ENCODE data around the gene RGS10.

DNA sequence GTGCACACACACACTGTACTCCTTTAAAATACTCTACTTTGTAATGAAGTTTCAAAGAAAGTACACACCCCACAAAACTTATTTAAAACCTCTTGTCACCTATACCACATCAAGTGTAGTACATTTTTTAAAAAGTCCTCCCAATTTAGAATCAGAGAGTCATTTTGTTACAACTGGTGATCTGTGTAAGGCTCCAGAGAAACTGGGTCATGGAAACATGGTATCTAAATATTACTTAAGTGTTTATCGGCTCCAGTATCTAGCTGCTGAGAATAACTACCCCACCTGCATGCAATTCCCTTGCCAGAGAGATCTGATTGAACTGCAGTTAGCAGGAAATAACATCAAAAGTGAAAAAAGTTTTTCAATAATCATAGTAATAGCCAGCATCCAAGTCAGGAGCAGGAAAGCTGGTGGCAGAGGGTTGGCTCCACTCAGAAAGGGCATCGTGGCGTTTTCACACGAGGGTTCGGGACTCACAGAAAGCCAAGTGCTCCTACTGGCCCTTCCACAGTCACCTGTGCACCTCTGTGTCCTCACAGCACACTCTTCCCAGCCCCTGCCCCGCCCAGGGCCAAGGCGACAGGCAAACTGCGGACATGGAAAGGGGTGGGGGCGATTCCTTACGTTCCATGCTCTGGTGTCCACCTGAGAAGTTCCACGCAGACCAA lies 6.5 kb downstream of the RGS10 start:
- TF ChIP-seq, protein P1, sequence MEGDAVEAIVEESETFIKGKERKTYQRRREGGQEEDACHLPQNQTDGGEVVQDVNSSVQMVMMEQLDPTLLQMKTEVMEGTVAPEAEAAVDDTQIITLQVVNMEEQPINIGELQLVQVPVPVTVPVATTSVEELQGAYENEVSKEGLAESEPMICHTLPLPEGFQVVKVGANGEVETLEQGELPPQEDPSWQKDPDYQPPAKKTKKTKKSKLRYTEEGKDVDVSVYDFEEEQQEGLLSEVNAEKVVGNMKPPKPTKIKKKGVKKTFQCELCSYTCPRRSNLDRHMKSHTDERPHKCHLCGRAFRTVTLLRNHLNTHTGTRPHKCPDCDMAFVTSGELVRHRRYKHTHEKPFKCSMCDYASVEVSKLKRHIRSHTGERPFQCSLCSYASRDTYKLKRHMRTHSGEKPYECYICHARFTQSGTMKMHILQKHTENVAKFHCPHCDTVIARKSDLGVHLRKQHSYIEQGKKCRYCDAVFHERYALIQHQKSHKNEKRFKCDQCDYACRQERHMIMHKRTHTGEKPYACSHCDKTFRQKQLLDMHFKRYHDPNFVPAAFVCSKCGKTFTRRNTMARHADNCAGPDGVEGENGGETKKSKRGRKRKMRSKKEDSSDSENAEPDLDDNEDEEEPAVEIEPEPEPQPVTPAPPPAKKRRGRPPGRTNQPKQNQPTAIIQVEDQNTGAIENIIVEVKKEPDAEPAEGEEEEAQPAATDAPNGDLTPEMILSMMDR (IDR thresholded peaks at IDR 0.05): no peak
- TF ChIP-seq POLR2A (IDR thresholded peaks at IDR 0.05; ENCODE audit: low read depth): no peak

Data from esophagus muscularis mucosa (tissue), 3 donors.